NCI-H1417 treated with DMSO at 0.1 percent for 48 hours (cell line): Measurements from ENCODE around the gene EPN3.

Source experiments
- DNase-seq: peaks from one replicate; lab custom pipeline; 2025; lab: John Stamatoyannopoulos, UW

EPN3 gene

GRCh38 chr17:50570032-50570431, 37.5 kb downstream of the EPN3 start:
- no peak for DNase-seq

- no peak for DNase-seq
These were observed 38.0 kb downstream of the EPN3 start for GRCh38 chr17:50570528-50570927.

GRCh38 chr17:50571681-50572080, 39.1 kb downstream of the EPN3 start:
- no peak for DNase-seq

- no peak for DNase-seq
These were observed 40.0 kb downstream of the EPN3 start for GRCh38 chr17:50572541-50572940.

- no peak for DNase-seq
These were observed 41.5 kb downstream of the EPN3 start for GRCh38 chr17:50573866-50574611.

GRCh38 chr17:50575581-50576210, 43.2 kb downstream of the EPN3 start:
- no peak for DNase-seq

GRCh38 chr17:50576864-50577263, 44.3 kb downstream of the EPN3 start:
- no peak for DNase-seq

- DNase-seq = no peak
These were observed 45.0 kb downstream of the EPN3 start for GRCh38 chr17:50577451-50577954.

GRCh38 chr17:50578173-50578572, 45.6 kb downstream of the EPN3 start:
- DNase-seq = no peak

GRCh38 chr17:50579399-50579798, 46.9 kb downstream of the EPN3 start:
- DNase-seq = no peak

- DNase-seq = no peak
These were observed 48.1 kb downstream of the EPN3 start for GRCh38 chr17:50580646-50581045.

GRCh38 chr17:50581316-50581715, 48.8 kb downstream of the EPN3 start:
- DNase-seq = no peak

GRCh38 chr17:50582741-50583140, 50.2 kb downstream of the EPN3 start:
- DNase-seq = no peak

- DNase-seq = no peak
These were observed 51.1 kb downstream of the EPN3 start for GRCh38 chr17:50583641-50584040.

GRCh38 chr17:50584116-50584515, 51.6 kb downstream of the EPN3 start:
- DNase-seq = no peak

- DNase-seq = no peak
These were observed 52.2 kb downstream of the EPN3 start for GRCh38 chr17:50584749-50585148.

GRCh38 chr17:50585346-50585745, 52.8 kb downstream of the EPN3 start:
- DNase-seq = no peak

- no peak for DNase-seq
These were observed 53.4 kb downstream of the EPN3 start for GRCh38 chr17:50585891-50586290.

- DNase-seq = no peak
These were observed 54.1 kb downstream of the EPN3 start for GRCh38 chr17:50586421-50587247.

GRCh38 chr17:50587571-50587970, 55.0 kb downstream of the EPN3 start:
- DNase-seq = no peak

GRCh38 chr17:50588391-50589049, 56.0 kb downstream of the EPN3 start:
- DNase-seq = no peak

- no peak for DNase-seq
These were observed 56.7 kb downstream of the EPN3 start for GRCh38 chr17:50589095-50589705.
